H9 (cell line): Measurements from ENCODE around the gene APCDD1. TPM values are rescaled to one million over a fixed set of nuclear protein-coding genes. Genes with fewer than 3 reads are reported as not detected.
A peak's percentile ranks its signal among the peaks of the same experiment; 100 is the strongest.

Source experiments
- DNase-seq: peaks from one replicate; pipeline ENCODE4 v3.0.0-alpha.2; 2017
- H2AFZ ChIP-seq: one replicate; pipeline ENCODE4 v1.6.1; 2013; ENCODE audit warnings: mild to moderate bottlenecking, low read length, control low read depth, moderate library complexity
- H2AK5ac ChIP-seq: 2 replicates; pipeline ENCODE4 v1.6.1; 2013; ENCODE audit warnings: low read length, control low read depth, mixed read lengths; ENCODE audit not compliant: insufficient read length
- H2BK120ac ChIP-seq: one replicate; pipeline ENCODE4 v1.6.1; 2013; ENCODE audit warnings: low read depth, mild to moderate bottlenecking, low read length, control low read depth, inconsistent platforms; ENCODE audit not compliant: poor library complexity, severe bottlenecking
- H2BK12ac ChIP-seq: 2 replicates; pipeline ENCODE4 v1.6.1; 2013; ENCODE audit warnings: low read length, control low read depth, mixed read lengths, low read depth; ENCODE audit not compliant: insufficient read length
- H2BK15ac ChIP-seq: 2 replicates; pipeline ENCODE4 v1.6.1; 2013; ENCODE audit warnings: low read depth, low read length, control low read depth
- H2BK20ac ChIP-seq: one replicate; pipeline ENCODE4 v1.6.1; 2013; ENCODE audit warnings: low read depth, mild to moderate bottlenecking, low read length, control low read depth, inconsistent platforms; ENCODE audit not compliant: poor library complexity, severe bottlenecking
- H2BK5ac ChIP-seq: 2 replicates; pipeline ENCODE4 v1.6.1; 2013; ENCODE audit warnings: low read length, control low read depth, mixed read lengths; ENCODE audit not compliant: insufficient read length
- H3K14ac ChIP-seq: 2 replicates; pipeline ENCODE4 v1.6.1; 2013; ENCODE audit warnings: low read length, control low read depth; ENCODE audit not compliant: insufficient read depth
- H3K18ac ChIP-seq: 2 replicates; pipeline ENCODE4 v1.6.1; 2013; ENCODE audit warnings: low read depth, mild to moderate bottlenecking, mixed read lengths, low read length, control low read depth; ENCODE audit not compliant: insufficient read length
- H3K23ac ChIP-seq: 2 replicates; pipeline ENCODE4 v1.6.1; 2013; ENCODE audit warnings: low read length, control low read depth, mixed read lengths, low read depth; ENCODE audit not compliant: insufficient read length
- H3K23me2 ChIP-seq: 2 replicates; pipeline ENCODE4 v1.6.1; 2013; ENCODE audit warnings: low read depth, mild to moderate bottlenecking, mixed read lengths, low read length, control low read depth; ENCODE audit not compliant: insufficient read length, poor library complexity, severe bottlenecking
- H3K27ac ChIP-seq: 2 replicates; pipeline ENCODE4 v1.5.1; 2013; ENCODE audit warnings: low read length, control low read depth, mixed read lengths, low read depth; ENCODE audit not compliant: insufficient read length
- H3K27me3 ChIP-seq: 2 replicates; pipeline ENCODE4 v1.6.1; 2013; ENCODE audit warnings: low read length, control low read depth, inconsistent platforms; ENCODE audit not compliant: insufficient read depth
- H3K4ac ChIP-seq: 2 replicates; pipeline ENCODE4 v1.6.1; 2013; ENCODE audit warnings: low read depth, mild to moderate bottlenecking, control low read depth, inconsistent platforms, low read length, moderate library complexity
- H3K4me1 ChIP-seq: 2 replicates; pipeline ENCODE4 v1.6.1; 2013; ENCODE audit warnings: low read length, control low read depth, inconsistent platforms; ENCODE audit not compliant: insufficient read depth
- H3K4me2 ChIP-seq: 2 replicates; pipeline ENCODE4 v1.6.1; 2013; ENCODE audit warnings: low read length, control low read depth, mixed read lengths; ENCODE audit not compliant: insufficient read length, insufficient read depth
- H3K56ac ChIP-seq: 2 replicates; pipeline ENCODE4 v1.6.1; 2013; ENCODE audit warnings: low read depth, mild to moderate bottlenecking, mixed read lengths, low read length, control low read depth; ENCODE audit not compliant: insufficient read length
- H3K79me1 ChIP-seq: 2 replicates; pipeline ENCODE4 v1.6.1; 2013; ENCODE audit warnings: low read depth, mild to moderate bottlenecking, moderate library complexity, low read length, control low read depth, inconsistent platforms; ENCODE audit not compliant: insufficient read depth, poor library complexity, severe bottlenecking
- H3K79me2 ChIP-seq: 2 replicates; pipeline ENCODE4 v1.6.1; 2013; ENCODE audit warnings: low read length, control low read depth, inconsistent platforms; ENCODE audit not compliant: insufficient read depth
- H3K9ac ChIP-seq: 2 replicates; pipeline ENCODE4 v1.6.1; 2013; ENCODE audit warnings: low read length, control low read depth, mixed read lengths; ENCODE audit not compliant: insufficient read length; ENCODE audit errors: extremely low read depth
- H3K9me3 ChIP-seq: one replicate; pipeline ENCODE4 v1.6.1; 2013; ENCODE audit warnings: low read depth, low read length, inconsistent platforms; ENCODE audit not compliant: control insufficient read depth
- H3T11ph ChIP-seq: one replicate; pipeline ENCODE4 v1.6.1; 2013; ENCODE audit warnings: mild to moderate bottlenecking, low read length, control low read depth, inconsistent platforms
- H4K20me1 ChIP-seq: one replicate; pipeline ENCODE4 v1.6.1; 2013; ENCODE audit not compliant: control insufficient read depth, insufficient read length, insufficient read depth
- H4K5ac ChIP-seq: 2 replicates; pipeline ENCODE4 v1.6.1; 2013; ENCODE audit warnings: low read depth, mild to moderate bottlenecking, mixed read lengths, low read length, control low read depth; ENCODE audit not compliant: insufficient read length
- H4K8ac ChIP-seq: replicated peaks from 2 replicates; pipeline ENCODE4 v1.6.1; 2013; ENCODE audit warnings: low read length, control low read depth, mixed read lengths, low read depth; ENCODE audit not compliant: insufficient read length
- H4K91ac ChIP-seq: 2 replicates; pipeline ENCODE4 v1.6.1; 2013; ENCODE audit warnings: low read depth, mild to moderate bottlenecking, moderate library complexity, mixed read lengths, low read length, control low read depth; ENCODE audit not compliant: insufficient read length
- H3K27ac Mint-ChIP-seq, 3 experiments: 2 replicates in 2 of 3; 3 replicates in 1 of 3; pipeline ENCODE4 v1.8.0; 2020 to 2021; ENCODE audit warnings: mixed read lengths in 3 of 3, mild to moderate bottlenecking in 1 of 3, moderate library complexity in 1 of 3
- H3K27me3 Mint-ChIP-seq: 2 replicates; pipeline ENCODE4 v1.8.0; 2021; ENCODE audit warnings: low read depth, mild to moderate bottlenecking, moderate library complexity, mixed read lengths
- H3K36me3 Mint-ChIP-seq, 3 experiments: 2 replicates in 2 of 3; 3 replicates in 1 of 3; pipeline ENCODE4 v1.8.0; 2020 to 2021; ENCODE audit warnings: low read depth in 3 of 3, mixed read lengths in 3 of 3; ENCODE audit not compliant: insufficient read depth in 1 of 3
- H3K4me1 Mint-ChIP-seq, 2 experiments: 2 replicates each; pipeline ENCODE4 v1.8.0; 2020; ENCODE audit warnings: mixed read lengths in 2 of 2
- H3K4me3 Mint-ChIP-seq, 2 experiments: 2 replicates in 1 of 2; 3 replicates in 1 of 2; pipeline ENCODE4 v1.8.0; 2020 to 2021; ENCODE audit warnings: mild to moderate bottlenecking in 2 of 2, mixed read lengths in 2 of 2, moderate library complexity in 1 of 2
- H3K9me3 Mint-ChIP-seq, 2 experiments: 2 replicates in 1 of 2; 3 replicates in 1 of 2; pipeline ENCODE4 v1.8.0; 2020; ENCODE audit warnings: mild to moderate bottlenecking in 2 of 2, mixed read lengths in 2 of 2, moderate library complexity in 1 of 2
- CTCF ChIP-seq: fragments of 200-600 bp; sonication (generic); conservative IDR thresholded peaks from 3 replicates; pipeline ENCODE4 v1.8.0; 2021; ENCODE audit warnings: antibody characterized with exemption, mild to moderate bottlenecking
- WGBS: extraction: QIAGEN DNeasy Blood & Tissue Kit; methylation state at CpG from one replicate; pipeline ENCODE4 v1.1.7; 2013; ENCODE audit warnings: missing lambda C conversion rate, low lambda C conversion rate, mixed read lengths; ENCODE audit not compliant: insufficient read length; ENCODE audit errors: extremely low coverage; 5-methylcytosine and 5-hydroxymethylcytosine counted together
- total RNA-seq: library from RNA; stranded (reverse); gene quantifications from 2 replicates; pipeline ENCODE4 v1.2.1, GENCODE V29; 2021

APCDD1 gene
- total RNA-seq, 1 experiment from 2014 or later: 1.8 TPM

GRCh38 chr18:10405014-10405493 lies 49.4 kb upstream of the APCDD1 start:
- H3K23ac ChIP-seq: no peak overlapping the region
- H4K5ac ChIP-seq: no peak overlapping the region
- no peaks in the 10 kb centered on the region for H3K9me3 Mint-ChIP-seq
- H3K9me3 ChIP-seq: no peaks in the 10 kb centered on the region
- H2BK120ac ChIP-seq: no peak overlapping the region
- H3K4me2 ChIP-seq: no peak overlapping the region
- no peaks in the 10 kb centered on the region for H3K23me2 ChIP-seq
- no peak overlapping the region for H3K9ac ChIP-seq
- no peak overlapping the region for H2BK20ac ChIP-seq
- DNase-seq: no peak
- peaks cover 7% of the 10 kb centered on the region for H3K27me3 Mint-ChIP-seq
- no peak overlapping the region for H2BK15ac ChIP-seq
- no peak overlapping the region for H3K27ac ChIP-seq
- no peak for TF ChIP-seq CTCF
- no peak overlapping the region for H2AFZ ChIP-seq
- H3K56ac ChIP-seq: no peak overlapping the region
- H3K36me3 Mint-ChIP-seq: no peaks in the 10 kb centered on the region; a peak in 1 of 7 replicates
- no peak overlapping the region for H4K91ac ChIP-seq
- no peak overlapping the region for H4K8ac ChIP-seq
- no peak overlapping the region for H3T11ph ChIP-seq
- peak overlapping the region in 1 of 3 experiments; percentile 4; a peak in 2 of 7 replicates for H3K27ac Mint-ChIP-seq
- H3K4me3 Mint-ChIP-seq: no peak overlapping the region
- no peaks in the 10 kb centered on the region for H3K79me2 ChIP-seq
- H3K14ac ChIP-seq: no peak overlapping the region
- H3K79me1 ChIP-seq: no peaks in the 10 kb centered on the region
- no peak overlapping the region for H2BK5ac ChIP-seq
- WGBS: no CpG with 5 or more reads among the region's 10 CpGs
- peaks cover 4% of the 10 kb centered on the region; the same call in 1 of the 2 replicates for H3K4me1 ChIP-seq
- H3K4ac ChIP-seq: no peak overlapping the region
- no peak overlapping the region for H2AK5ac ChIP-seq
- H4K20me1 ChIP-seq: no peaks in the 10 kb centered on the region
- no peak overlapping the region for H3K18ac ChIP-seq
- peaks cover 36 to 38% of the 10 kb centered on the region in 2 experiments for H3K4me1 Mint-ChIP-seq
- no peaks in the 10 kb centered on the region for H3K27me3 ChIP-seq
- H2BK12ac ChIP-seq: no peak overlapping the region
